ENCODE data around the gene CDKL5. TPM values are rescaled to one million over a fixed set of nuclear protein-coding genes. Genes with fewer than 3 reads are reported as not detected.

The CDKL5 gene
- polyA plus RNA-seq, 2 of the 4 experiments (the other 2 are of a cell fraction): 5.4 to 22.8 TPM

DNA sequence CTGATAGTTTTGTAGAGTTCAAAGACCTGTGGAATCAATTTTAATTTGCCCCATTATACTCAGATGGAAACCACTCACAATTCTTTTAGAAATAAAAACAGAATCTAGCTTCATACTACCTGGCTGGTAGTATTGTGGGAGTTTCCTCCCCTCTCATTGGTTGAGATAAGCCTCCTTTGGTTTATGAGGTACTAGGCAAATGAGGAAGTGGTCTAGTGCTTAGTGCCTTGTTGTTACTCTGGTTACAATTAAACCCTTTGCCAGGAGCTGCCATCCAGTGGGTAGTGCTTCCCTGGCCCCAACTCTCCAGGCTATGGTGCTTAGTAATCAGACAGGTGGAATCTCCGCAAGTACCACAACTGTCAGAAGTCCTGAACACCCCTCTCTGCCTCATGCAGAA, 118.3 kb downstream of the CDKL5 start:
- no peak for ATAC-seq
- TF ChIP-seq RARB (CRISPR knock-in tag; IDR thresholded peaks at IDR 0.05) (no peak), TFCP2L1 (CRISPR knock-in tag; IDR thresholded peaks at IDR 0.05) (no peak), ZFP36 (IDR thresholded peaks at IDR 0.05; ENCODE audit: borderline replicate concordance, partially characterized antibody) (no peak), HOXA7 (CRISPR knock-in tag; IDR thresholded peaks at IDR 0.05) (no peak), EHMT2 (IDR thresholded peaks at IDR 0.05; ENCODE audit: low read depth) (no peak), MYC (IDR thresholded peaks at IDR 0.05; ENCODE audit: borderline replicate concordance, low read length) (no peak), NR3C1 (IDR thresholded peaks at IDR 0.05) (no peak)
- TF ChIP-seq, protein P1, sequence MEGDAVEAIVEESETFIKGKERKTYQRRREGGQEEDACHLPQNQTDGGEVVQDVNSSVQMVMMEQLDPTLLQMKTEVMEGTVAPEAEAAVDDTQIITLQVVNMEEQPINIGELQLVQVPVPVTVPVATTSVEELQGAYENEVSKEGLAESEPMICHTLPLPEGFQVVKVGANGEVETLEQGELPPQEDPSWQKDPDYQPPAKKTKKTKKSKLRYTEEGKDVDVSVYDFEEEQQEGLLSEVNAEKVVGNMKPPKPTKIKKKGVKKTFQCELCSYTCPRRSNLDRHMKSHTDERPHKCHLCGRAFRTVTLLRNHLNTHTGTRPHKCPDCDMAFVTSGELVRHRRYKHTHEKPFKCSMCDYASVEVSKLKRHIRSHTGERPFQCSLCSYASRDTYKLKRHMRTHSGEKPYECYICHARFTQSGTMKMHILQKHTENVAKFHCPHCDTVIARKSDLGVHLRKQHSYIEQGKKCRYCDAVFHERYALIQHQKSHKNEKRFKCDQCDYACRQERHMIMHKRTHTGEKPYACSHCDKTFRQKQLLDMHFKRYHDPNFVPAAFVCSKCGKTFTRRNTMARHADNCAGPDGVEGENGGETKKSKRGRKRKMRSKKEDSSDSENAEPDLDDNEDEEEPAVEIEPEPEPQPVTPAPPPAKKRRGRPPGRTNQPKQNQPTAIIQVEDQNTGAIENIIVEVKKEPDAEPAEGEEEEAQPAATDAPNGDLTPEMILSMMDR (IDR thresholded peaks at IDR 0.05): no peak
- TF ChIP-seq, protein P2, sequence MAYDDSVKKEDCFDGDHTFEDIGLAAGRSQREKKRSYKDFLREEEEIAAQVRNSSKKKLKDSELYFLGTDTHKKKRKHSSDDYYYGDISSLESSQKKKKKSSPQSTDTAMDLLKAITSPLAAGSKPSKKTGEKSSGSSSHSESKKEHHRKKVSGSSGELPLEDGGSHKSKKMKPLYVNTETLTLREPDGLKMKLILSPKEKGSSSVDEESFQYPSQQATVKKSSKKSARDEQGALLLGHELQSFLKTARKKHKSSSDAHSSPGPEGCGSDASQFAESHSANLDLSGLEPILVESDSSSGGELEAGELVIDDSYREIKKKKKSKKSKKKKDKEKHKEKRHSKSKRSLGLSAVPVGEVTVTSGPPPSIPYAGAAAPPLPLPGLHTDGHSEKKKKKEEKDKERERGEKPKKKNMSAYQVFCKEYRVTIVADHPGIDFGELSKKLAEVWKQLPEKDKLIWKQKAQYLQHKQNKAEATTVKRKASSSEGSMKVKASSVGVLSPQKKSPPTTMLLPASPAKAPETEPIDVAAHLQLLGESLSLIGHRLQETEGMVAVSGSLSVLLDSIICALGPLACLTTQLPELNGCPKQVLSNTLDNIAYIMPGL (CRISPR knock-in tag; IDR thresholded peaks at IDR 0.05; ENCODE audit: borderline replicate concordance): no peak
- no peak overlapping the region for H3K27ac ChIP-seq
- H3K9me3 ChIP-seq: no peaks in the 10 kb centered on the region
- H3K4me2 ChIP-seq: no peak overlapping the region
- H3K4me1 ChIP-seq: 0 out of 3 replicates have a peak, but pooled peaks cover 4% of the 10 kb centered on the region
- WGBS (ENCODE audit: missing lambda C conversion rate): 100% methylated on average over 1 of the region's 1 CpG
- no peak overlapping the region for H3K4me3 ChIP-seq
- ChIA-PET CTCF (interaction anchor here (1.0 kb wide), 1 partner anchor 8 kb away, joined by 3 read pairs; no protein-coding TSS in a partner anchor), POLR2A (no interaction called here)
- no peak for DNase-seq (ENCODE audit: low read depth in 1 of 2, low spot score in 1 of 2)
- FAIRE-seq: peak; percentile 54

DNA sequence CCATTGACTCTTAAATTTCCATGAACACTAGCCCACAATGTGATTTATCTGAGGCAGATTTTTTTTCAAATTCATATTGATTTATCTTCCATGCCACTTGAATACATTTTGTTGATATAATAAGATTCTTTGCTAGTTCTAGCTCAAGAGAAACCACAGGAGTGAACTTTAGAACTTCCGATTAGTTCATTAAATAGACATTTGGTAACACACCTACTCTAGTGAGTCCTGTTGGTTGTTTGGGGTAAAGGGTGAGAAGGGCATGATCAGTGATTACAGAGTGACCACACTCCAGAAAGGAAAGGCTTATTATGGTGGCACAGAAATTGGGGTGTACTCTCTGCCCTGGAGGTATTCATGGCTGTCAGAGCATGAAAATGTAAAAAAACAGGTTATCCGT, 120.4 kb downstream of the CDKL5 start:
- ChIA-PET CTCF (no interaction called here), POLR2A (no interaction called here)
- 89% methylated on average over 2 of the region's 2 CpGs for WGBS (ENCODE audit: missing lambda C conversion rate)

DNA sequence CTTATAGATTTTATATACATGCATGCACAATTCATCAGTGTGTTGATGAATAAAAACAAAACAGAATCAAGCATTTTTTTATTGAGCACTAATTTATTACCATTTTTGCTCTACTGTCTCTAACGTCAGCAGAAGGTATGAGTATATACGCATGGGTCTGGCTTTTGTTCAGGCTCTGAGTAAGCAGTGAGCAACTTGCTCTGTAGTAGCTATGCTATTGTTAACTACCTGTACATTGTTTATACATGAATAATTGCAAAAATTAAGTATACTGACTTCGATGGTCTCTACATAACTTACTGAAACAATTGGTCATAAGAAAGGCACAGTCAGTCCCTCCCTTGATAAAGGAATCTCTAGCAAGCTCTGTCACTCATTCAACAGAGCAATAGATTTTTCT, 123.6 kb downstream of the CDKL5 start:
- FAIRE-seq (no peak), DNase-seq (ENCODE audit: low read depth in 1 of 2, low spot score in 1 of 2) (no peak), ATAC-seq (no peak)
- Histone ChIP-seq H3K27ac (no peak overlapping the region), H3K9me3 (no peaks in the 10 kb centered on the region), H3K4me2 (no peak overlapping the region), H3K4me1 (0 out of 3 replicates have a peak, but pooled peaks cover 4% of the 10 kb centered on the region), H3K4me3 (no peak overlapping the region)
- 88% methylated on average over 3 of the region's 3 CpGs for WGBS (ENCODE audit: missing lambda C conversion rate)
- no peak for TF ChIP-seq FOSB (CRISPR knock-in tag; IDR thresholded peaks at IDR 0.05)
- CTCF ChIA-PET: no interaction called here
- POLR2A ChIA-PET: no interaction called here

More for the DNA sequence above, 120.4 kb downstream of the CDKL5 start:
- TF ChIP-seq HEYL (CRISPR knock-in tag; IDR thresholded peaks at IDR 0.05): no peak
- no peak for TF ChIP-seq MAZ (IDR thresholded peaks at IDR 0.05; ENCODE audit: borderline replicate concordance, low read depth, low read length)
- TF ChIP-seq, protein P3, sequence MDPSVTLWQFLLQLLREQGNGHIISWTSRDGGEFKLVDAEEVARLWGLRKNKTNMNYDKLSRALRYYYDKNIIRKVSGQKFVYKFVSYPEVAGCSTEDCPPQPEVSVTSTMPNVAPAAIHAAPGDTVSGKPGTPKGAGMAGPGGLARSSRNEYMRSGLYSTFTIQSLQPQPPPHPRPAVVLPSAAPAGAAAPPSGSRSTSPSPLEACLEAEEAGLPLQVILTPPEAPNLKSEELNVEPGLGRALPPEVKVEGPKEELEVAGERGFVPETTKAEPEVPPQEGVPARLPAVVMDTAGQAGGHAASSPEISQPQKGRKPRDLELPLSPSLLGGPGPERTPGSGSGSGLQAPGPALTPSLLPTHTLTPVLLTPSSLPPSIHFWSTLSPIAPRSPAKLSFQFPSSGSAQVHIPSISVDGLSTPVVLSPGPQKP (IDR thresholded peaks at IDR 0.05; ENCODE audit: low read depth, low read length): no peak
- TF ChIP-seq EHF (CRISPR knock-in tag; IDR thresholded peaks at IDR 0.05): no peak
- Histone ChIP-seq H3K27ac (no peak overlapping the region), H3K4me2 (no peak overlapping the region), H3K4me3 (no peak overlapping the region), H3K4me1 (0 out of 3 replicates have a peak, but pooled peaks cover 4% of the 10 kb centered on the region), H3K9me3 (no peaks in the 10 kb centered on the region)
- DNase-seq (ENCODE audit: low read depth in 1 of 2, low spot score in 1 of 2): no peak
- ATAC-seq: no peak
- FAIRE-seq: peak; percentile 61

DNA sequence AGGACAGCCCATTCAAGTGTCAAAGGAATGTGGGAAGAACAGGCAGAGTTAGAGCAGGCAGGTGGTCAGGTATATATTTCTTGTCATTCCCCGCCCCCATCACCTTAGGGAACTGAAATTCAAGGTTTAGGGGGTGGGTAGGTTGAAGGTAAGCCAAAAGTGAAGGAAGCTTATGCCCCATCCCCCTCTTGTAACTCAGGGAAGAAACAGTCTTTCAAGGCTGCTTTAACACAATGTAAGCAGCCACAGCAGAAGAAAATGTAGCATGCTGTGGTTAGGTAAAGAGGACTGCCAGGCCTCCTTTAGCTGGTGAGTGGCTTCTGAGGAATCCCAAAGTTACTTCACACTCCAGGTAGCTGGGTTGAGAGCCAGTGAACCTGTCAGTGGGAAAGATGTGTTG, 124.2 kb downstream of the CDKL5 start:
- POLR2A ChIA-PET: no interaction called here
- CTCF ChIA-PET: no interaction called here
- WGBS (ENCODE audit: missing lambda C conversion rate): 83% methylated on average over 1 of the region's 1 CpG
- no peak overlapping the region for H3K4me3 ChIP-seq
- DNase-seq (ENCODE audit: low read depth in 1 of 2, low spot score in 1 of 2) (no peak), ATAC-seq (no peak), FAIRE-seq (no peak)
- no peaks in the 10 kb centered on the region for H3K9me3 ChIP-seq
- H3K27ac ChIP-seq: no peak overlapping the region
- H3K4me1 ChIP-seq: 0 out of 3 replicates have a peak, but pooled peaks cover 4% of the 10 kb centered on the region
- TF ChIP-seq EHMT2 (IDR thresholded peaks at IDR 0.05; ENCODE audit: low read depth) (no peak), ZNF302 (CRISPR knock-in tag; IDR thresholded peaks at IDR 0.05) (no peak), FOXS1 (CRISPR knock-in tag; IDR thresholded peaks at IDR 0.05) (no peak), RCOR1 (IDR thresholded peaks at IDR 0.05; ENCODE audit: low read depth, low read length) (no peak), CBX2 (IDR thresholded peaks at IDR 0.05; ENCODE audit: borderline replicate concordance, low read depth) (no peak)
- TF ChIP-seq, protein P4, sequence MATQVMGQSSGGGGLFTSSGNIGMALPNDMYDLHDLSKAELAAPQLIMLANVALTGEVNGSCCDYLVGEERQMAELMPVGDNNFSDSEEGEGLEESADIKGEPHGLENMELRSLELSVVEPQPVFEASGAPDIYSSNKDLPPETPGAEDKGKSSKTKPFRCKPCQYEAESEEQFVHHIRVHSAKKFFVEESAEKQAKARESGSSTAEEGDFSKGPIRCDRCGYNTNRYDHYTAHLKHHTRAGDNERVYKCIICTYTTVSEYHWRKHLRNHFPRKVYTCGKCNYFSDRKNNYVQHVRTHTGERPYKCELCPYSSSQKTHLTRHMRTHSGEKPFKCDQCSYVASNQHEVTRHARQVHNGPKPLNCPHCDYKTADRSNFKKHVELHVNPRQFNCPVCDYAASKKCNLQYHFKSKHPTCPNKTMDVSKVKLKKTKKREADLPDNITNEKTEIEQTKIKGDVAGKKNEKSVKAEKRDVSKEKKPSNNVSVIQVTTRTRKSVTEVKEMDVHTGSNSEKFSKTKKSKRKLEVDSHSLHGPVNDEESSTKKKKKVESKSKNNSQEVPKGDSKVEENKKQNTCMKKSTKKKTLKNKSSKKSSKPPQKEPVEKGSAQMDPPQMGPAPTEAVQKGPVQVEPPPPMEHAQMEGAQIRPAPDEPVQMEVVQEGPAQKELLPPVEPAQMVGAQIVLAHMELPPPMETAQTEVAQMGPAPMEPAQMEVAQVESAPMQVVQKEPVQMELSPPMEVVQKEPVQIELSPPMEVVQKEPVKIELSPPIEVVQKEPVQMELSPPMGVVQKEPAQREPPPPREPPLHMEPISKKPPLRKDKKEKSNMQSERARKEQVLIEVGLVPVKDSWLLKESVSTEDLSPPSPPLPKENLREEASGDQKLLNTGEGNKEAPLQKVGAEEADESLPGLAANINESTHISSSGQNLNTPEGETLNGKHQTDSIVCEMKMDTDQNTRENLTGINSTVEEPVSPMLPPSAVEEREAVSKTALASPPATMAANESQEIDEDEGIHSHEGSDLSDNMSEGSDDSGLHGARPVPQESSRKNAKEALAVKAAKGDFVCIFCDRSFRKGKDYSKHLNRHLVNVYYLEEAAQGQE (IDR thresholded peaks at IDR 0.05): no peak
- no peak overlapping the region for H3K4me2 ChIP-seq

All from A549 (cell line).